Natural killer cell (primary cell): ENCODE results near the gene MYO1E. TPM values are rescaled to one million over a fixed set of nuclear protein-coding genes. Genes with fewer than 3 reads are reported as not detected.

Experiments used
- ATAC-seq, 3 donors: fragments of 150-1000 bp in 2 of 3; fragments of 200-7000 bp in 1 of 3; cut with Tn5 transposase; 1 replicate in 1 of 3; 2 replicates in 2 of 3; pipeline ENCODE4 v1.10.0; 2021; ENCODE audit warnings: mild to moderate bottlenecking in 2 of 3, moderate library complexity in 2 of 3
- DNase-seq, 2 donors: peaks; one replicate each; pipeline versions ENCODE4 v3.0.0 to v3.0.0-alpha.2; 2013 to 2021; ENCODE audit warnings: mixed read lengths in 1 of 2
- H3K27ac ChIP-seq: one replicate; pipeline ENCODE4 v1.5.1; 2013; ENCODE audit warnings: mild to moderate bottlenecking, low read length
- H3K27me3 ChIP-seq: one replicate; pipeline ENCODE4 v1.6.1; 2013; ENCODE audit warnings: low read length; ENCODE audit not compliant: control insufficient read depth, insufficient read depth
- H3K36me3 ChIP-seq: one replicate; pipeline ENCODE4 v1.6.1; 2013; ENCODE audit warnings: low read length; ENCODE audit not compliant: control insufficient read depth, insufficient read depth
- H3K4me1 ChIP-seq: one replicate; pipeline ENCODE4 v1.6.1; 2013; ENCODE audit warnings: low read length; ENCODE audit not compliant: control insufficient read depth, insufficient read depth
- H3K4me3 ChIP-seq: one replicate; pipeline ENCODE4 v1.5.1; 2013; ENCODE audit warnings: low read length
- H3K9me3 ChIP-seq: one replicate; pipeline ENCODE4 v1.6.1; 2013; ENCODE audit warnings: low read length; ENCODE audit not compliant: control insufficient read depth, insufficient read depth
- H3K27ac Mint-ChIP-seq, 2 donors: one replicate each; pipeline ENCODE4 v1.8.0; 2022; ENCODE audit warnings: mild to moderate bottlenecking in 2 of 2, mixed read lengths in 2 of 2, moderate library complexity in 1 of 2
- H3K27me3 Mint-ChIP-seq, 2 donors: one replicate each; pipeline ENCODE4 v1.8.0; 2022; ENCODE audit warnings: low read depth in 2 of 2, mixed read lengths in 2 of 2
- H3K36me3 Mint-ChIP-seq: one replicate; pipeline ENCODE4 v1.8.0; 2022; ENCODE audit warnings: mixed read lengths
- H3K4me1 Mint-ChIP-seq, 2 donors: one replicate each; pipeline ENCODE4 v1.8.0; 2022; ENCODE audit warnings: mixed read lengths in 2 of 2
- H3K4me3 Mint-ChIP-seq: one replicate; pipeline ENCODE4 v1.8.0; 2022; ENCODE audit warnings: mild to moderate bottlenecking, moderate library complexity, mixed read lengths
- H3K9me3 Mint-ChIP-seq, 2 donors: one replicate each; pipeline ENCODE4 v1.8.0; 2022; ENCODE audit warnings: mixed read lengths in 2 of 2
- CTCF ChIP-seq: fragments of 200-600 bp; IDR thresholded peaks from one replicate; pipeline ENCODE4 v1.8.0; 2022; ENCODE audit warnings: antibody characterized with exemption
- WGBS: methylation state at CpG from one replicate; pipeline ENCODE4 v1.1.7; 2013; ENCODE audit warnings: missing lambda C conversion rate; ENCODE audit not compliant: insufficient coverage; 5-methylcytosine and 5-hydroxymethylcytosine counted together
- intact Hi-C: fragments of 100-400 bp; cut with micrococcal nuclease; formaldehyde crosslinking; loops from one replicate; pipeline ENCODE4 v1.14.2; 2022
- total RNA-seq, 4 donors: library from RNA; stranded (reverse); fragments of 120-200 nt in 1 of 4; gene quantifications; one replicate each; pipeline versions ENCODE4 v1.2.3 to v1.2.4, GENCODE V29; 2013 to 2022

The MYO1E gene
- total RNA-seq, 3 donors from 2014 or later (not counting 1 experiment from before 2014, with no cell fraction given): 16.1 to 39.4 (median 22.7) TPM

DNA sequence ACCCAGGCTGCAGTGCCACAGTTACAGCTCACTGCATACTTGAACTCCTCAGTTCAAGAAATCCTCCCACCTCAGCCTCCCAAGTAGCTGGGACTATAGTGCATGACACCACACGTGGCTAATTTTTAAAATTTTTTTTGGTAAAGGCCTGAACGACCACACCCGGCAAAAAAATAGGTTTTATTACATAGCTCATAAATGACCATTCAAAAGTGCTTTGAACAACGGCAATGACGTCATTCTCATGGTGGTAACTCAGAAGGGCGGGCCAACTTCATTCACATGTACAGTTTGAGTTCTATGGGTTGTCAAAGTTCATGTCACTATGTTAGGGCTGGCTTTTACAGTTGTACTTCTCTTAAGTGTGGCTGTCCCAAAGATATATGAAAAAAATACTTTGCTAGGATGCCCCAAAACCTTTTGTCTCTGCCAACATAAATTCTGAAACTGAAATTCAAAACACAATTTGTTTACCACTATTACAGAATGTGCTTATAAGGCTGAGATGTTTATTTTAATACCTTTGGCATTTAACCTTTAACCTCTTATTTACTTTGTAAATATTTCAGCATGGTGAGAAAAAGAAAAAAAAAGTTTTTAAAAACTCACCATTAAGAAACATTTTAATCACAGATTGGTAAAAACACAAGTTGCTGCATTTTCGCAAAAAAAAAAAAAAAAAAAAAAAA, 6.2 kb downstream of the MYO1E start:
- Histone ChIP-seq H3K9me3 (no peaks in the 10 kb centered on the region), H3K27me3 (peaks cover 5% of the 10 kb centered on the region), H3K4me3 (no peak overlapping the region), H3K4me1 (peaks cover 3% of the 10 kb centered on the region), H3K36me3 (no peaks in the 10 kb centered on the region), H3K27ac (no peak overlapping the region)
- no peak for ATAC-seq
- 64% methylated on average over 6 of the region's 7 CpGs for WGBS
- Mint-ChIP-seq H3K9me3 (no peaks in the 10 kb centered on the region), H3K4me3 (no peak overlapping the region), H3K4me1 (peaks cover 15 to 16% of the 10 kb centered on the region in 2 donors), H3K27me3 (peaks cover 18 to 24% of the 10 kb centered on the region in 2 donors), H3K27ac (no peak overlapping the region), H3K36me3 (no peaks in the 10 kb centered on the region)
- intact Hi-C loops: no loop called here
- TF ChIP-seq CTCF: no peak
- DNase-seq: no peak

- ATAC-seq: no peak
- no peak for TF ChIP-seq CTCF
- no peak overlapping the region for H3K27ac ChIP-seq
Observed at GRCh38 chr15:59364248-59364647, 8.4 kb downstream of the MYO1E start.

GRCh38 chr15:59362331-59362730, 10.3 kb downstream of the MYO1E start:
- no peak overlapping the region for H3K4me3 ChIP-seq
- intact Hi-C loops: no loop called here
- no peaks in the 10 kb centered on the region for H3K9me3 ChIP-seq
- WGBS: 82% methylated on average over 2 of the region's 2 CpGs
- no peak overlapping the region for H3K27ac ChIP-seq
- Mint-ChIP-seq H3K9me3 (no peaks in the 10 kb centered on the region), H3K4me1 (peaks cover 5 to 11% of the 10 kb centered on the region in 2 donors), H3K36me3 (no peaks in the 10 kb centered on the region), H3K4me3 (no peak overlapping the region), H3K27ac (no peak overlapping the region), H3K27me3 (peaks cover 0 to 4% of the 10 kb centered on the region in 2 donors)
- no peaks in the 10 kb centered on the region for H3K36me3 ChIP-seq
- TF ChIP-seq CTCF: no peak
- no peaks in the 10 kb centered on the region for H3K27me3 ChIP-seq
- no peak for DNase-seq
- no peak for ATAC-seq
- H3K4me1 ChIP-seq: no peaks in the 10 kb centered on the region

More at GRCh38 chr15:59364248-59364647, 8.4 kb downstream of the MYO1E start:
- no peak overlapping the region for H3K4me3 ChIP-seq
- DNase-seq: no peak
- H3K27me3 ChIP-seq: no peaks in the 10 kb centered on the region
- Mint-ChIP-seq H3K4me3 (no peak overlapping the region), H3K9me3 (no peaks in the 10 kb centered on the region), H3K27me3 (peaks cover 7 to 10% of the 10 kb centered on the region in 2 donors), H3K4me1 (peaks cover 5% of the 10 kb centered on the region in 2 donors), H3K36me3 (no peaks in the 10 kb centered on the region), H3K27ac (no peak overlapping the region)
- 89% methylated on average over 2 of the region's 4 CpGs for WGBS
- H3K36me3 ChIP-seq: no peaks in the 10 kb centered on the region
- intact Hi-C loops: no loop called here
- H3K4me1 ChIP-seq: no peaks in the 10 kb centered on the region
- no peaks in the 10 kb centered on the region for H3K9me3 ChIP-seq

- 100% methylated on average over 1 of the region's 2 CpGs for WGBS
- peaks cover 0 to 6% of the 10 kb centered on the region in 2 donors for H3K4me1 Mint-ChIP-seq
- no peaks in the 10 kb centered on the region for H3K36me3 Mint-ChIP-seq
- intact Hi-C loops: no loop called here
- Histone ChIP-seq H3K27me3 (no peaks in the 10 kb centered on the region), H3K9me3 (no peaks in the 10 kb centered on the region), H3K4me1 (no peaks in the 10 kb centered on the region), H3K27ac (no peak overlapping the region), H3K36me3 (no peaks in the 10 kb centered on the region), H3K4me3 (no peak overlapping the region)
- ATAC-seq (no peak), DNase-seq (no peak)
- H3K4me3 Mint-ChIP-seq: no peak overlapping the region
- no peaks in the 10 kb centered on the region for H3K27me3 Mint-ChIP-seq
- H3K27ac Mint-ChIP-seq: no peak overlapping the region
- H3K9me3 Mint-ChIP-seq: no peaks in the 10 kb centered on the region
- TF ChIP-seq CTCF: no peak
Observed at GRCh38 chr15:59360896-59361295, 11.8 kb downstream of the MYO1E start.
